ENCODE measurements around the gene CTBS. TPM values are rescaled to one million over a fixed set of nuclear protein-coding genes. Genes with fewer than 3 reads are reported as not detected.

Gene CTBS
- total RNA-seq, 2 donors from 2014 or later: 13.6 to 22.7 TPM

DNA sequence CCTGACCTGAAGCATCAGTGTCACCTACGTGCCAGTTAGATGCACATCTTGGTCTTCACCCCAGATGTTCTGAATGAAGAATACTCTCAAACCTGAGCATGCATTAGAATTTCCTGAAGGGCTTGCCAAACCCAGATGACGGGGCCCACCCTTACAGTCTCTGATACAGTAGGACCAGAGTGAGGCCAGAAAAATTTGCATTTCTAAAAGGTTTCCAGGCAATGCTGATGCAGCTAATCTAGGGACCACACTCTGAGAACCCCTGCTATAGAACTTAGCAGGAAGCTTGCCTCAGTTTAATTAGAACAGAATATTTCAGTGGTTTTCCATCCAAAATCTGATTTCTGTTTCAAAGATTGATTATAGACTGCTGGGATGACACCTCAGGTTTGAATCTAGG lies 9.9 kb upstream of the CTBS start:
- no peaks in the 10 kb centered on the region for H3K4me1 ChIP-seq
- H3K9ac ChIP-seq (ENCODE audit: low read depth in 2 of 2, low read length in 2 of 2): no peak overlapping the region
- H3K27ac ChIP-seq: no peak overlapping the region
- no peak for DNase-seq
- no peaks in the 10 kb centered on the region for H3K36me3 ChIP-seq
- no peak overlapping the region for H3K4me3 ChIP-seq
- TF ChIP-seq, protein P1, sequence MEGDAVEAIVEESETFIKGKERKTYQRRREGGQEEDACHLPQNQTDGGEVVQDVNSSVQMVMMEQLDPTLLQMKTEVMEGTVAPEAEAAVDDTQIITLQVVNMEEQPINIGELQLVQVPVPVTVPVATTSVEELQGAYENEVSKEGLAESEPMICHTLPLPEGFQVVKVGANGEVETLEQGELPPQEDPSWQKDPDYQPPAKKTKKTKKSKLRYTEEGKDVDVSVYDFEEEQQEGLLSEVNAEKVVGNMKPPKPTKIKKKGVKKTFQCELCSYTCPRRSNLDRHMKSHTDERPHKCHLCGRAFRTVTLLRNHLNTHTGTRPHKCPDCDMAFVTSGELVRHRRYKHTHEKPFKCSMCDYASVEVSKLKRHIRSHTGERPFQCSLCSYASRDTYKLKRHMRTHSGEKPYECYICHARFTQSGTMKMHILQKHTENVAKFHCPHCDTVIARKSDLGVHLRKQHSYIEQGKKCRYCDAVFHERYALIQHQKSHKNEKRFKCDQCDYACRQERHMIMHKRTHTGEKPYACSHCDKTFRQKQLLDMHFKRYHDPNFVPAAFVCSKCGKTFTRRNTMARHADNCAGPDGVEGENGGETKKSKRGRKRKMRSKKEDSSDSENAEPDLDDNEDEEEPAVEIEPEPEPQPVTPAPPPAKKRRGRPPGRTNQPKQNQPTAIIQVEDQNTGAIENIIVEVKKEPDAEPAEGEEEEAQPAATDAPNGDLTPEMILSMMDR (IDR thresholded peaks at IDR 0.05): no peak
- intact Hi-C loops (cut with DNase I): no loop called here
- H3K9me3 ChIP-seq: no peaks in the 10 kb centered on the region
- no peaks in the 10 kb centered on the region for H3K27me3 ChIP-seq

DNA sequence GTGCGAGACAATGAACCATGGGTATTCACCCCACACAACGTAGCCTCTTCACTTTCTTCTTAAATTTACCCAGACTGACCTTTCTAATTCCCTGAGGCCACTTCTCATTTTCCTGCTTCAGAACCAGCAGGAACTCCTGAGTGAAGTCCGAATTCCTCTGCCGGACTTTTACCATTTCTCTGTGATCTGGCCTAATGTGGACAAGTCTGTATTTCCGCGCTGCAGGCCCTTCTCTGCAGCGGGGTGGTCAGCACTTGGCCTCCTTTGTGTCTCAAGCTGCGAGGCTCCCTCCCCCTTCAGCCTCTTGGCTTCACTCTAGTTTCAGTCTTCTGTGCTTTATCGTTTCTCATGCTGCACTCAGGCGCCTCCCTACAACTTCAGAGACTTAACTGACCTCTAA lies 9.4 kb upstream of the CTBS start:
- Histone ChIP-seq H3K9me3 (no peaks in the 10 kb centered on the region), H3K27me3 (no peaks in the 10 kb centered on the region), H3K4me1 (no peaks in the 10 kb centered on the region), H3K36me3 (no peaks in the 10 kb centered on the region), H3K4me3 (no peak overlapping the region), H3K27ac (no peak overlapping the region), H3K9ac (ENCODE audit: low read depth in 2 of 2, low read length in 2 of 2) (no peak overlapping the region)
- TF ChIP-seq, protein P1 (IDR thresholded peaks at IDR 0.05): no peak
- DNase-seq: no peak
- intact Hi-C loops (cut with DNase I): no loop called here

DNA sequence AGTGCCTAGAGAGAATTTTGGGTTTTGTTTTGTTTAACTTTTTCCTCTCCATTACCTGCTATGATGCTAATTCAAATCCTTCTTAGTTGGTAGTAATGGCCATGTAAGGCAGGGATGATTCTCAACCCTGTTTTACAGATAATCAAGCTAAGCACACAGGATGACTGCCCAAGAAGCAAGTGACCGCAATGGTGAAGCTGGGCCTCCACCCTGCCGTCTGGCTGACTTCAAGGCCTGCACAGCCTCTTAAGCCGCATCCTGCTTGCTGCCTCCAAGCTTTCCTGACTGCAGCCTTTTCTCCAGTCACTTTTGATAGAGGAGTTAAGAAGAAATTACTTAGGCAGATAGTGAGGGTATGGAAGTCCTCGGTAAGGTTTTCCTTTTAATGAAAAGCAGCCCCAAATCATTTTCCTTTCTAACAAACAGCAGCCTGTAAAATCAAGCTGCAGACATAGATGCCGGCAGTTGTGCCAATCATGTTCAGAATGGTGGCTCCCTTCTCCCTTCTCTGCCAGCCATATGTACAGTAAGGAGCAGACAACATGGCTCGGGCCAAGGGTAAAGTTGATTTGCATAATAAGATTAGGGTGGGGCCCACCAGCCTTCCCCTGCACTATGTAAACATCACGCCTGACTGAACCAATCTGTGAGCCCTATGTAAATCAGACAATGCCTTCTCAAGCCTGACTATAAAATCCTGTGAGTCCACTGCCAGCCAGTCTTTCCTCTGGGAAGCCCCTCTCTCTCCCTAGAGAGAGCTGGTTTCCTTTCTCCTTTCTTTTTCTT lies 8.8 kb upstream of the CTBS start:
- intact Hi-C loops (cut with DNase I): no loop called here
- no peak overlapping the region for H3K9ac ChIP-seq (ENCODE audit: low read depth in 2 of 2, low read length in 2 of 2)
- no peaks in the 10 kb centered on the region for H3K9me3 ChIP-seq
- no peak overlapping the region for H3K4me3 ChIP-seq
- H3K36me3 ChIP-seq: no peaks in the 10 kb centered on the region
- DNase-seq: no peak
- H3K27ac ChIP-seq: no peak overlapping the region
- H3K27me3 ChIP-seq: no peaks in the 10 kb centered on the region
- H3K4me1 ChIP-seq: no peaks in the 10 kb centered on the region
- TF ChIP-seq, protein P1 (IDR thresholded peaks at IDR 0.05): no peak

DNA sequence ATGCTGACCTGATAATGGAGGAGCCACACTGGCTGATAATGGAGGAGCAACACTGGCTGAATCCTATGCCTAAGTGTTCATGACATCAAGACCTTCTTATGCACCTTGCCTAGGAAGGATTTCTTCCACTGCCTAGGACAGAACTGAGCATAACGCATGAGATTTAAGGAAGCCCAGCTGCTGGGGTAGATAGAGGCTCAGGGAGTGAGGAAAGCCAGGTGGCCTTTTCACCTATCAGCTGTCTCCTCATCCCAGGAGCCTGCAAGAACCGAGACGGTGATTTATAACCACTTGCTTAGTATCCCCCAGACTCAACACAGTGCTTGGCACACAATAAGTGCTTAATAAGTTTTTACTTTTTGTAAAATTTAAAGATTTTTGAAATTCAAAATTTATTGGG lies 7.4 kb upstream of the CTBS start:
- intact Hi-C loops (cut with DNase I): no loop called here
- H3K27ac ChIP-seq: no peak overlapping the region
- no peak overlapping the region for H3K4me3 ChIP-seq
- no peaks in the 10 kb centered on the region for H3K4me1 ChIP-seq
- no peaks in the 10 kb centered on the region for H3K9me3 ChIP-seq
- no peak for DNase-seq
- H3K27me3 ChIP-seq: no peaks in the 10 kb centered on the region
- TF ChIP-seq, protein P1 (IDR thresholded peaks at IDR 0.05): no peak
- no peak overlapping the region for H3K9ac ChIP-seq (ENCODE audit: low read depth in 2 of 2, low read length in 2 of 2)
- no peaks in the 10 kb centered on the region for H3K36me3 ChIP-seq

DNA sequence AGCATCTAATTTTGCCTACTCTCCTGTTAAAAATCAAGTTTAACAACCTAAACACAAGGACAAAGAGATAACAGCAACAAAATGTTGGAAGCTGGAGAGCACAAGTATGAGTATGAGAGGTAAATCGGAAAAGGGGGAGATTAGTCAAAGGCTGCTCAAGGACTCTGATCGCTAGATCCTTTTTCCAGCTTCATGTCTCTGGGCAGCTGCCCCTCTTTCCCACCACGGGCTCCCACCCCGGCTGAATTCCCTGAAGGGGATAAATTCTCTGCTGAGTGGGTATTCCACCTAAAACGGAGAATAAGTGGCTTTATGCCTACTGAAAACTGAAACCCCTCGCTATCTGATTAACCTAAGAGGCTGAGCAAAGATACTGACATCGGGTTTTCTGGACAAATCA lies 696 bp upstream of the CTBS start:
- Histone ChIP-seq H3K9ac (ENCODE audit: low read depth in 2 of 2, low read length in 2 of 2) (no peak overlapping the region), H3K4me3 (peak overlapping the region; percentile 50), H3K27me3 (no peaks in the 10 kb centered on the region), H3K4me1 (no peaks in the 10 kb centered on the region), H3K9me3 (no peaks in the 10 kb centered on the region), H3K36me3 (no peaks in the 10 kb centered on the region), H3K27ac (peak overlapping the region; percentile 100)
- no peak for DNase-seq
- TF ChIP-seq, protein P1 (IDR thresholded peaks at IDR 0.05): no peak
- intact Hi-C loops (cut with DNase I): loop anchor here (5.0 kb wide), 1 partner anchor 68 kb away; the partner anchor contains the start of genes GNG5 and SPATA1

Measured in colonic mucosa (tissue), 4 donors.